GM12878 (cell line): ENCODE results near the gene ABL2. TPM values are rescaled to one million over a fixed set of nuclear protein-coding genes. Genes with fewer than 3 reads are reported as not detected.

Source experiments
- ATAC-seq: fragments of 200-7000 bp; cut with Tn5 transposase; 3 replicates; pipeline ENCODE4 v1.9.1; 2020; ENCODE audit warnings: mild to moderate bottlenecking, moderate library complexity
- BruUV-seq: library from RNA; stranded (reverse); fragments of 400-500 nt; replicated peaks from 2 replicates; lab custom pipeline; 2021; lab: Mats Ljungman, UMichigan
- CTCF ChIA-PET: fragments of 300-600 bp; sonication (Branson Sonifier 250); formaldehyde crosslinking; extraction: SDS; loops from one replicate; lab custom pipeline; 2021; ENCODE audit warnings: inconsistent platforms; lab: Yijun Ruan, JAX
- POLR2A ChIA-PET: fragments of 350-600 bp; formaldehyde crosslinking; extraction: SDS; loops from one replicate; lab custom pipeline; 2021; ENCODE audit warnings: inconsistent platforms; lab: Charles Lee
- RAD21 ChIA-PET: fragments of 300-600 bp; sonication (Branson Sonifier 250); formaldehyde crosslinking; loops from one replicate; lab custom pipeline; 2023; ENCODE audit warnings: antibody characterized with exemption; ENCODE audit not compliant: unreplicated experiment; lab: Charles Lee
- SMC1A ChIA-PET: fragments of 300-600 bp; sonication (Branson Sonifier 250); formaldehyde crosslinking; loops from one replicate; lab custom pipeline; 2023; ENCODE audit not compliant: unreplicated experiment, uncharacterized antibody; lab: Charles Lee
- DNase-seq: peaks from one replicate; pipeline ENCODE4 v3.0.0-alpha.2; 2011; ENCODE audit warnings: low read depth, low spot score
- FAIRE-seq: peaks from 3 replicates; lab custom pipeline; 2011; peaks lifted over from hg19 to GRCh38; lab: Jason Lieb, UNC
- H2AFZ ChIP-seq: 2 replicates; pipeline ENCODE4 v1.6.0; 2011; ENCODE audit warnings: low read depth, low read length, control low read depth; ENCODE audit not compliant: control insufficient read depth
- H3K27ac ChIP-seq: 2 replicates; pipeline ENCODE4 v1.5.1; 2011; ENCODE audit warnings: control low read depth; ENCODE audit not compliant: control insufficient read depth, insufficient read depth
- H3K27me3 ChIP-seq, 2 experiments: replicated peaks in 1 of 2; 2 replicates each; pipeline versions ENCODE4 v1.6.0 to v1.6.1; 2011; ENCODE audit warnings: low read length in 1 of 2; ENCODE audit not compliant: control insufficient read depth in 2 of 2, insufficient read depth in 2 of 2
- H3K36me3 ChIP-seq, 2 experiments: 2 replicates each; pipeline ENCODE4 v1.5.1; 2011; ENCODE audit warnings: low read length in 1 of 2; ENCODE audit not compliant: control insufficient read depth in 2 of 2, insufficient read depth in 2 of 2
- H3K4me1 ChIP-seq: 2 replicates; pipeline ENCODE4 v1.6.1; 2011; ENCODE audit warnings: mild to moderate bottlenecking, low read length, moderate library complexity, mixed read lengths; ENCODE audit not compliant: control insufficient read depth, insufficient read depth
- H3K4me2 ChIP-seq: 2 replicates; pipeline ENCODE4 v1.6.0; 2011; ENCODE audit warnings: control low read depth; ENCODE audit not compliant: control insufficient read depth, insufficient read depth
- H3K4me3 ChIP-seq: fragments of 200-600 bp; sonication (generic); 2 replicates; pipeline ENCODE4 v1.5.1; 2016
- H3K79me2 ChIP-seq: 2 replicates; pipeline ENCODE4 v1.6.0; 2011; ENCODE audit warnings: low read length; ENCODE audit not compliant: control insufficient read depth, insufficient read depth
- H3K9ac ChIP-seq: 2 replicates; pipeline ENCODE4 v1.8.0; 2011; ENCODE audit warnings: low read length, control low read depth, mixed read lengths; ENCODE audit not compliant: control insufficient read depth, insufficient read depth
- H3K9me3 ChIP-seq: replicated peaks from 3 replicates; pipeline ENCODE4 v1.5.1; 2011; ENCODE audit warnings: mild to moderate bottlenecking, low read length; ENCODE audit not compliant: control insufficient read depth, insufficient read depth
- H4K20me1 ChIP-seq: 2 replicates; pipeline ENCODE4 v1.6.0; 2011; ENCODE audit not compliant: control insufficient read depth, insufficient read depth
- ATF7 ChIP-seq: fragments of 450-650 bp; IDR thresholded peaks from 2 replicates; pipeline ENCODE4 v1.6.1; 2016; ENCODE audit warnings: low read depth, mild to moderate bottlenecking
- CREB1 ChIP-seq: IDR thresholded peaks from 2 replicates; pipeline ENCODE4 v1.6.1; 2012; ENCODE audit warnings: low read depth, mild to moderate bottlenecking, inconsistent platforms
- CREM ChIP-seq: IDR thresholded peaks from 2 replicates; pipeline ENCODE4 v1.6.1; 2014; ENCODE audit warnings: antibody characterized with exemption, low read depth
- NR2F1 ChIP-seq: fragments of 450-650 bp; conservative IDR thresholded peaks from 2 replicates; pipeline ENCODE4 v1.6.1; 2017; ENCODE audit warnings: mild to moderate bottlenecking
- POU2F2 ChIP-seq: IDR thresholded peaks from 3 replicates; pipeline ENCODE4 v1.6.1; 2011; ENCODE audit warnings: low read depth, mild to moderate bottlenecking, low read length, borderline replicate concordance
- SIX5 ChIP-seq: IDR thresholded peaks from 2 replicates; pipeline ENCODE4 v1.6.1; 2011; ENCODE audit warnings: mild to moderate bottlenecking, low read depth, low read length, moderate library complexity; ENCODE audit not compliant: severe bottlenecking
- SMAD1 ChIP-seq: fragments of 450-650 bp; IDR thresholded peaks from 2 replicates; pipeline ENCODE4 v1.6.1; 2018; ENCODE audit warnings: mild to moderate bottlenecking, low read depth; ENCODE audit not compliant: partially characterized antibody
- ZZZ3 ChIP-seq: IDR thresholded peaks from 2 replicates; pipeline ENCODE4 v1.6.1; 2011; ENCODE audit warnings: low read depth; ENCODE audit not compliant: control insufficient read depth, insufficient read length
- WGBS: methylation state at CpG from one replicate; pipeline ENCODE4 v1.1.6; 2016; ENCODE audit warnings: low lambda C conversion rate; ENCODE audit not compliant: insufficient replicate concordance, insufficient coverage; ENCODE audit errors: missing lambda C conversion rate; 5-methylcytosine and 5-hydroxymethylcytosine counted together
- in situ Hi-C: fragments of 300-500 bp; cut with MboI; formaldehyde crosslinking; loops from 9 replicates; pipeline ENCODE4 v1.14.3; 2018; ENCODE audit warnings: mixed read lengths
- intact Hi-C: fragments of 100-400 bp; cut with micrococcal nuclease; formaldehyde crosslinking; loops from one replicate; pipeline ENCODE4 v1.14.2; 2022; ENCODE audit not compliant: unreplicated experiment
- polyA plus RNA-seq, 11 experiments: library from polyadenylated mRNA; depleted of rRNA in 4 of 11; unstranded in 6 of 11; stranded (reverse) in 5 of 11; fragments of >200 nt; fragmentation: Nextera tagmentation in 4 of 11; fragmentation: Illumina TruSeq in 1 of 11; extraction: Ambion mirVana in 4 of 11; extraction: Trizol in 1 of 11; gene quantifications; 1 replicate in 1 of 11; 2 replicates in 10 of 11; pipeline versions ENCODE4 v1.2.1 to v1.2.3, GENCODE V29; 2011 to 2016; ENCODE audit warnings: inconsistent platforms in 2 of 11, missing spikeins in 2 of 11, low read depth in 1 of 11
- total RNA-seq, 4 experiments: library from RNA; depleted of rRNA in 3 of 4; stranded (reverse); fragments of >200 nt in 3 of 4; fragmentation: Illumina TruSeq in 1 of 4; extraction: Trizol in 1 of 4; gene quantifications; 2 replicates each; pipeline versions ENCODE4 v1.2.1 to v1.2.3, GENCODE V29; 2013 to 2021
- TF ChIP-seq, protein P1 (sequence below): IDR thresholded peaks from 2 replicates; pipeline ENCODE4 v1.6.1; 2011; ENCODE audit warnings: borderline replicate concordance, low read depth, mild to moderate bottlenecking, moderate library complexity, mixed read lengths, low read length; ENCODE audit not compliant: insufficient read depth; ENCODE audit errors: extremely low read length
- TF ChIP-seq, protein P2 (sequence below): fragments of 450-650 bp; IDR thresholded peaks from 2 replicates; pipeline ENCODE4 v1.6.1; 2017; ENCODE audit warnings: mild to moderate bottlenecking, moderate library complexity
- TF ChIP-seq, protein P3 (sequence below): IDR thresholded peaks from 2 replicates; pipeline ENCODE4 v1.6.1; 2011; ENCODE audit warnings: low read depth, mild to moderate bottlenecking, low read length, moderate library complexity, borderline replicate concordance; ENCODE audit errors: extremely low read depth

The ABL2 gene
- total and polyA plus RNA-seq, 10 of the 15 experiments (the other 5 are each of a cell fraction or from before 2014, with no cell fraction given), result 0.57 to 9.4 (median 3.6) TPM

DNA sequence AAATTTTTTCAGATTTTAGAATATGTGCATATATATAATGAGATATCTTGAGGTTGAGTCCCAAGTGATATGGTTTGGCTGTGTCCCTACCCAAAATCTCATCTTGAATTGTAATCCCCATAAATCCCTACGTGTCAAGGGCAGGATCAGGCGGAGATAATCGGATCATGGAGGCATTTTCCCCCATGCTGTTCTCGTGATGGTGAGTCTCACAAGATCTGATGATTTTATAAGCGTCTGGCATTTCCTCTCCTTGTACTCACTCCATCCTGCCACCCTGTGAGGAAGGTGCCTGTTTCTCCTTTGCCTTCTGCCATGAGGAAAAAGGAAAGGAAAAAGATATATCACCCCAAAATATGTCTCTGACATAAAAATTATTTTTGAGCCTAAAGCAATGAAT is 83.0 kb downstream of the ABL2 start:
- intact Hi-C loops, result no loop called here
- no peak overlapping the region for H3K4me3 ChIP-seq
- ChIA-PET POLR2A (no interaction called here), SMC1A (no interaction called here), RAD21 (no interaction called here), CTCF (no interaction called here)
- in situ Hi-C loops, result no loop called here
- H3K4me1 ChIP-seq, result no peaks in the 10 kb centered on the region; the same call in 1 of the 2 replicates
- no peak overlapping the region for H2AFZ ChIP-seq
- no peaks in the 10 kb centered on the region for H3K79me2 ChIP-seq
- no peak overlapping the region for H3K27ac ChIP-seq
- H3K4me2 ChIP-seq, result no peak overlapping the region
- WGBS, result 94% methylated on average over 5 of the region's 5 CpGs
- H3K9me3 ChIP-seq, result peaks cover 5% of the 10 kb centered on the region
- BruUV-seq, result no TSS peak
- TF ChIP-seq, protein P1, sequence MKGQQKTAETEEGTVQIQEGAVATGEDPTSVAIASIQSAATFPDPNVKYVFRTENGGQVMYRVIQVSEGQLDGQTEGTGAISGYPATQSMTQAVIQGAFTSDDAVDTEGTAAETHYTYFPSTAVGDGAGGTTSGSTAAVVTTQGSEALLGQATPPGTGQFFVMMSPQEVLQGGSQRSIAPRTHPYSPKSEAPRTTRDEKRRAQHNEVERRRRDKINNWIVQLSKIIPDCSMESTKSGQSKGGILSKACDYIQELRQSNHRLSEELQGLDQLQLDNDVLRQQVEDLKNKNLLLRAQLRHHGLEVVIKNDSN, result no peak
- FAIRE-seq, result no peak
- no peak for ATAC-seq
- H3K9ac ChIP-seq, result no peak overlapping the region
- H3K27me3 ChIP-seq, result no peaks in the 10 kb centered on the region
- DNase-seq, result no peak
- no peaks in the 10 kb centered on the region for H4K20me1 ChIP-seq
- H3K36me3 ChIP-seq, result no peaks in the 10 kb centered on the region

GRCh38 chr1:179145521-179145920 is 84.0 kb downstream of the ABL2 start:
- ChIA-PET POLR2A (no interaction called here), SMC1A (interaction anchor here (1.0 kb wide), 1 partner anchor 11 kb away, joined by 3 read pairs; no protein-coding TSS in a partner anchor), RAD21 (no interaction called here), CTCF (no interaction called here)
- FAIRE-seq (no peak), ATAC-seq (no peak), DNase-seq (no peak)
- in situ Hi-C loops (no loop called here), intact Hi-C loops (no loop called here)
- Histone ChIP-seq H3K9me3 (peaks cover 5% of the 10 kb centered on the region), H3K4me3 (no peak overlapping the region), H2AFZ (no peak overlapping the region), H3K27ac (no peak overlapping the region), H3K27me3 (no peaks in the 10 kb centered on the region), H3K79me2 (no peaks in the 10 kb centered on the region), H3K4me1 (no peaks in the 10 kb centered on the region; the same call in 1 of the 2 replicates), H3K36me3 (no peaks in the 10 kb centered on the region), H4K20me1 (no peaks in the 10 kb centered on the region), H3K9ac (no peak overlapping the region), H3K4me2 (no peak overlapping the region)
- 94% methylated on average over 3 of the region's 3 CpGs for WGBS
- BruUV-seq, result no TSS peak
- TF ChIP-seq SIX5 (no peak), CREB1 (no peak), ZZZ3 (no peak), ATF7 (no peak), NR2F1 (no peak), CREM (no peak), POU2F2 (no peak), SMAD1 (no peak)
- TF ChIP-seq, protein P2, sequence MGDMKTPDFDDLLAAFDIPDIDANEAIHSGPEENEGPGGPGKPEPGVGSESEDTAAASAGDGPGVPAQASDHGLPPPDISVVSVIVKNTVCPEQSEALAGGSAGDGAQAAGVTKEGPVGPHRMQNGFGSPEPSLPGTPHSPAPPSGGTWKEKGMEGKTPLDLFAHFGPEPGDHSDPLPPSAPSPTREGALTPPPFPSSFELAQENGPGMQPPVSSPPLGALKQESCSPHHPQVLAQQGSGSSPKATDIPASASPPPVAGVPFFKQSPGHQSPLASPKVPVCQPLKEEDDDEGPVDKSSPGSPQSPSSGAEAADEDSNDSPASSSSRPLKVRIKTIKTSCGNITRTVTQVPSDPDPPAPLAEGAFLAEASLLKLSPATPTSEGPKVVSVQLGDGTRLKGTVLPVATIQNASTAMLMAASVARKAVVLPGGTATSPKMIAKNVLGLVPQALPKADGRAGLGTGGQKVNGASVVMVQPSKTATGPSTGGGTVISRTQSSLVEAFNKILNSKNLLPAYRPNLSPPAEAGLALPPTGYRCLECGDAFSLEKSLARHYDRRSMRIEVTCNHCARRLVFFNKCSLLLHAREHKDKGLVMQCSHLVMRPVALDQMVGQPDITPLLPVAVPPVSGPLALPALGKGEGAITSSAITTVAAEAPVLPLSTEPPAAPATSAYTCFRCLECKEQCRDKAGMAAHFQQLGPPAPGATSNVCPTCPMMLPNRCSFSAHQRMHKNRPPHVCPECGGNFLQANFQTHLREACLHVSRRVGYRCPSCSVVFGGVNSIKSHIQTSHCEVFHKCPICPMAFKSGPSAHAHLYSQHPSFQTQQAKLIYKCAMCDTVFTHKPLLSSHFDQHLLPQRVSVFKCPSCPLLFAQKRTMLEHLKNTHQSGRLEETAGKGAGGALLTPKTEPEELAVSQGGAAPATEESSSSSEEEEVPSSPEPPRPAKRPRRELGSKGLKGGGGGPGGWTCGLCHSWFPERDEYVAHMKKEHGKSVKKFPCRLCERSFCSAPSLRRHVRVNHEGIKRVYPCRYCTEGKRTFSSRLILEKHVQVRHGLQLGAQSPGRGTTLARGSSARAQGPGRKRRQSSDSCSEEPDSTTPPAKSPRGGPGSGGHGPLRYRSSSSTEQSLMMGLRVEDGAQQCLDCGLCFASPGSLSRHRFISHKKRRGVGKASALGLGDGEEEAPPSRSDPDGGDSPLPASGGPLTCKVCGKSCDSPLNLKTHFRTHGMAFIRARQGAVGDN, result no peak
- TF ChIP-seq, protein P3, sequence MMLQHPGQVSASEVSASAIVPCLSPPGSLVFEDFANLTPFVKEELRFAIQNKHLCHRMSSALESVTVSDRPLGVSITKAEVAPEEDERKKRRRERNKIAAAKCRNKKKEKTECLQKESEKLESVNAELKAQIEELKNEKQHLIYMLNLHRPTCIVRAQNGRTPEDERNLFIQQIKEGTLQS, result no peak
